ENCODE measurements around the gene SIN3B.

- TF ChIP-seq CTCF (IDR thresholded peaks at IDR 0.05; ENCODE audit: poor library complexity, severe bottlenecking) (no peak), POLR2AphosphoS5 (IDR thresholded peaks at IDR 0.05) (no peak), REST (IDR thresholded peaks at IDR 0.05; ENCODE audit: borderline replicate concordance) (no peak), MXI1 (conservative IDR thresholded peaks at IDR 0.05; ENCODE audit: poor library complexity, severe bottlenecking) (no peak), RAD21 (conservative IDR thresholded peaks at IDR 0.05) (no peak), EP300 (conservative IDR thresholded peaks at IDR 0.05; ENCODE audit: poor library complexity, severe bottlenecking) (no peak), EZH2 (IDR thresholded peaks at IDR 0.05; ENCODE audit: borderline replicate concordance, insufficient read depth, low read length, poor library complexity, severe bottlenecking) (no peak), SMC3 (conservative IDR thresholded peaks at IDR 0.05; ENCODE audit: poor library complexity) (no peak)
Measured at GRCh38 chr19:16928916-16929315, 99.7 kb downstream of the SIN3B start.
